ENCODE measurements around the gene GPR34.

Gene GPR34

DNA sequence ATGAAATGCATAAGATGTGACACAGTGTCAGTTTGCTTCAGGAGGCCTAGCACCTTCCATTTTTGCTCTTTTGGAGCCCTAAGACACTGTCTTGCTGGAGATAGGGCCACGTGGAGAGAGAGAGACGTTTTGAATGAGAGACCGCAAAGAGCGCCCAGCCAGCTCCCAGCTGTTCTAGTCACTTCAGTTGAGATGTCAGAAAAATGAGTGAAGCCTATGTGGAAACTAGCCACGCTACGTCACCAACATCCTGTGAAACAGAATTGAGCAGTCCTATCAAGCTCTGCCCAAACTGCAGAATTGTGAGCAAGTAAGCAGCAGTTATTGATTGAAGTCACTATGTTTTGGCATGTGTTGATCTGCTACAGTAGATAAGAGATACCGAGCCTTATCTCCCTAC, 48.3 kb downstream of the GPR34 start:
- DNase-seq (ENCODE audit: low read depth): no peak

DNA sequence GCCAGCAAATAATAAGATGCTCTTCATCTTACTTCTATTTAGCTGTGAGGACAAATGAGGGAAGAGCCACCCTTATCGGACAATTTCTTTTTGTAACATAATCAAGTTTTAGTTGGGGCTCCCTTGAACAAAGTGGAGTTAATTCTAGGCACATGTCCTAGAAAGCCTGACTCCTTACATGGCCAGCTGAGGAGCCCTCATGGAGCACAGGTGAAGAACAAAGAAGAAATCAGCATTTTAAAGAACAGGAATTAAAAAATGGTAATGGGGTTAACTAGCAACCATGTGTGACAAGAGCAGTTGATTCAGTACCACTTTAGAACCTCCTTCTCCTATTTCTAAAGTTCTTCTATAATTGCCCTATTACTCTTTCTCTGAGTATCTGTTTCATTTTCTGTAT, 51.1 kb downstream of the GPR34 start:
- no peak for DNase-seq (ENCODE audit: low read depth)

Data from non-pigmented ciliary epithelial cell (primary cell).